ENCODE results near the gene TEAD3.

TEAD3 gene

GRCh38 chr6:35468181-35468979, 28.5 kb downstream of the TEAD3 start, which contains the start of gene RPL10A:
TSS of gene RPL10A (plus strand) at chr6:35468401. CDS start at chr6:35468435, 34 bp downstream.
- no peaks in the 10 kb centered on the region for H3K9me3 Mint-ChIP-seq
- H3K36me3 Mint-ChIP-seq (ENCODE audit: low read depth), result peaks cover 95% of the 10 kb centered on the region
- H3K4me1 Mint-ChIP-seq (ENCODE audit: low read depth), result peaks cover 43% of the 10 kb centered on the region
- peak within 1 kb of the TSS; percentile 99 for H3K27ac Mint-ChIP-seq
- H3K27me3 Mint-ChIP-seq, result no peaks in the 10 kb centered on the region
- peak within 1 kb of the TSS; percentile 98 for H3K4me3 Mint-ChIP-seq
- DNase-seq, result peak; percentile 96

DNA sequence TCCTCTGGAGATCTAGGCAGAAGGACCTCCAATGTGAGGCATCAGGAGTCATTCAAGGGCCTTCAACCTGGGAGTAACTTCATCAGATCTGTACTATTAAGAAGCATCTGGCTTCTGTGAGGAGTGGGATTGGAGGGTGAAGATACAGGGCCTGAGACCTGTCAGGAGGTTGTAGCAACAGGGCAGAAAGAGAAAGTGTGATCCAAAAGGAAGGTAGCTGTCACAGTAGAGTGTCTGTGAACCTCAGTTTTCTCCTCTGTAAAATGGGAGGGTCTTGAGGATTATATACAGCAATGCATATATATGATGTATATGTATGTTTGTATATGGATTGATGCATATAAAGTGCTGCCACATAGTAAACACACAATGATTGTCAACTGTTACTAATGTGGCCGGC, 31.2 kb downstream of the TEAD3 start:
- DNase-seq, result no peak
- Mint-ChIP-seq H3K4me1 (ENCODE audit: low read depth) (peaks cover 24% of the 10 kb centered on the region), H3K27me3 (no peaks in the 10 kb centered on the region), H3K9me3 (no peaks in the 10 kb centered on the region), H3K36me3 (ENCODE audit: low read depth) (peaks cover 89% of the 10 kb centered on the region), H3K27ac (no peak overlapping the region), H3K4me3 (no peak overlapping the region)

DNA sequence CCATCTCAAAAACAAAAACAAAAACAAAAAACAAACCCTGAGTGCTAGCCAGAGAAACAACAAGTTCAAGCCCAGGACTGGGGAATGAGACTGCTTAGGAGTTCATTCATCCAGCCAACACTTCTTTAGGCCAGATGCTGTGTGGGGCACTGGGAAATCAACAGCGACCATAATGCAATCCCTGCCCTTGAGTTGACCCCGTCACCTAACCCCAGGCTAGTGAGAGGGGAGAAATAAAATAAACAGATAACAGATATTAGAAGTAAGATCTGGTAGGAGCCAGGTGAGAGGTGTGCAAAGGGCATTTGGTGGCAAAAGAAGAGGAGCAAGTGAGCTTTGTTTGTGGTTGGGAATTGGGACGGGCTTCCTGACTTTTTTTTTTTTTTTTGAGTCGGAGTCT, 33.6 kb downstream of the TEAD3 start:
- Mint-ChIP-seq H3K4me3 (no peak overlapping the region), H3K27ac (no peak overlapping the region), H3K36me3 (ENCODE audit: low read depth) (peaks cover 87% of the 10 kb centered on the region), H3K27me3 (no peaks in the 10 kb centered on the region), H3K9me3 (no peaks in the 10 kb centered on the region), H3K4me1 (ENCODE audit: low read depth) (peaks cover 12% of the 10 kb centered on the region)
- no peak for DNase-seq

DNA sequence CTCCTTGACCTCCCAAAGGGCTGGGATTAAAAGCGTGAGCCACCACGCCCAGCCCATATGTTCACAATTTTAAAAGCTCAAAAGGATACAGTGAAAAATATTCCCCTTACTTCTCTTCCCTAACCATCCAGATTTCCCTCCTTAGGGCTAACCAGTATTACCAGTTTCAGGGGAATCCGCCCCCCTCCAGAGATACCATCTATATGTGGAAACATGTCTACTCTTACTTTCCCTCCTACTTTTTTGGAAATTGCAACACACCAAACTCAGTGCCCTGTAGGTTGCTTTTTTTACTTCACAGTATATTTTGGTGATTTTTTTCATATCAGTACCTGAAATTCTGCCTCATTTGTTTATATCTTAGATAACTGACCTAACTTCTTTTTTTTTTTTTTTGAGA, 35.6 kb downstream of the TEAD3 start:
- Mint-ChIP-seq H3K4me1 (ENCODE audit: low read depth) (no peaks in the 10 kb centered on the region), H3K4me3 (no peak overlapping the region), H3K27ac (no peak overlapping the region), H3K27me3 (no peaks in the 10 kb centered on the region), H3K9me3 (no peaks in the 10 kb centered on the region), H3K36me3 (ENCODE audit: low read depth) (peaks cover 87% of the 10 kb centered on the region)
- DNase-seq, result no peak

DNA sequence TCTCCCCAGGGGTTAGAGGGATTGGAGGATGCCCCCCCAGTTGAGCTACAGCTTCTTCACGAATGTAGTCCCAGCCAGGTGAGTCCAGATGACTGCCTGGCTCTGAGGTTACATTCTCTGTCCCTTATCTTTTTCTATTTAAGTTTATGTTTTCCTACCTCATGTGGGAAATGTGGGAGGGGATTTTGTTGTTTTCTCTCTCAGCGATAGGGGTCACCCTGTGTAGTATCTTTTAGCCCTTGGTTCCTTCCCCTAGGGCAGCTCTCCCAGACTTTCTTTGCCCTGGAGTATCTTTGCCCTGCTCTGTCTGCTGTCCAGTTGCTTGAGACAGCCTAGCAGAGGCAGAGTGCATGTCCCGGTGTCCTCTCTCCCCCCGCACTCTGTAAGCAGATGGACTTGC, 39.0 kb downstream of the TEAD3 start:
- no peaks in the 10 kb centered on the region for H3K9me3 Mint-ChIP-seq
- H3K36me3 Mint-ChIP-seq (ENCODE audit: low read depth), result peaks cover 88% of the 10 kb centered on the region
- no peak for DNase-seq
- no peaks in the 10 kb centered on the region for H3K27me3 Mint-ChIP-seq
- no peak overlapping the region for H3K4me3 Mint-ChIP-seq
- H3K4me1 Mint-ChIP-seq (ENCODE audit: low read depth), result peaks cover 25% of the 10 kb centered on the region
- H3K27ac Mint-ChIP-seq, result no peak overlapping the region

GRCh38 chr6:35454391-35455110, 42.3 kb downstream of the TEAD3 start:
- H3K9me3 Mint-ChIP-seq, result no peaks in the 10 kb centered on the region
- H3K4me1 Mint-ChIP-seq (ENCODE audit: low read depth), result peaks cover 38% of the 10 kb centered on the region
- peak overlapping the region; percentile 84 for H3K4me3 Mint-ChIP-seq
- H3K36me3 Mint-ChIP-seq (ENCODE audit: low read depth), result peaks cover 63% of the 10 kb centered on the region
- H3K27ac Mint-ChIP-seq, result no peak overlapping the region
- no peaks in the 10 kb centered on the region for H3K27me3 Mint-ChIP-seq
- DNase-seq, result no peak

DNA sequence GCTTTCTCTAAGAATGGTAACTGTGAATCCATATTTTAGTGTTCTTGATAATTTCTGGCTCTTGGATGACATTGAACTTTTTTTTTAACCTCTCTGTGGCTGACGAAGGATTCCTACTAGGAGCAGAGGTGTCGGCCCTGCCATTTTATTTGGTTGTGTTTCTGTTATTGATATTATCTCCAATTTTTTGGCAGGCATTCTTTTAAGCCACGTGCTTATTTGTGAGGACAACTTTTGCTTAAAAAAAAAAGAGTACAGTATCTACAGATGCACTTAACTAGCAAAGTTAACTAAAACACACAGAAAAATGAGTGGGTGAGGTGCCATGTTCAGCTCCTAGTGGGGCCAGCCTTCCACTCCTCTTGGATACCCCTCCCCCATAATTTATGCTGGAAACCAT, 43.6 kb downstream of the TEAD3 start:
- peak overlapping the region; percentile 84 for H3K4me3 Mint-ChIP-seq

DNA sequence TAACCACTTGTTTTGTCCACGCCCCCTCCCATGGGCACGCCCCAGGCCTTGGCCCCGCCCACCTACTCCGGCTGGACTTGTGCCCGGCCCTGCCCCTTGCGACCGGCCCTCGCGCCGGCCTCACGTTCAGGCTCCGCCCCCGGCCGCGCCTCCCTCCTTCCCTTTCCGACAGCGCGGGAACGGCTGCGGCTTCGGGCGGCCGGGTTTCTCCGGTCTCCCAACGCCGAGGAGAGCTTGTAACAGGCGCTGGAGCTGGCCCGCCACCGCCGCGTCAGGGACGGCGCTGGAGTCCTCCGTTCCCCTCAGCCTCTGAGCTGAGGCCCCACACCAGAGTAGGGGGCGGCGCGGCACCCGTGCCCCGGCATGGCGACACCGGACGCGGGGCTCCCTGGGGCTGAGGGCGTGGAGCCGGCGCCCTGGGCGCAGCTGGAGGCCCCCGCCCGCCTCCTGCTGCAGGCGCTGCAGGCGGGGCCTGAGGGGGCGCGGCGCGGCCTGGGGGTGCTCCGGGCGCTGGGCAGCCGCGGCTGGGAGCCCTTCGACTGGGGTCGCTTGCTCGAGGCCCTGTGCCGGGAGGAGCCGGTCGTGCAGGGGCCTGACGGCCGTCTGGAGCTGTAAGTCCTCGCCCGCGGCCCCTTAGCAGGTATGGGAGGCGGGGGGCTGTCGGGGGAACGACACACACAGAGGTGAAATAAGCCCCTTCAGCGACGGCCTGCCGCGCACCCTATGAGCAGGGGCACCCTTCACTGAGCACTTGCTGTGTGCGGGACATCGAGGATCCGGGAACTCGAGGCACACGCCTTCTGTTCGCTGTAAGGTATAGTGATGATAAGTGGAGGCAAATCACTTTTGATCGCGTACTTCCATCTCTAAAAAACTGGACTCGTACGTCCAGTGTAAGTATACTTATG, 44.4 kb downstream of the TEAD3 start, which contains the start of gene FANCE:
Gene FANCE (plus strand): TSS at position 156 of the 908 bp plus-strand sequence. CDS start 208 bp downstream, at position 364.
- Mint-ChIP-seq H3K27me3 (no peaks in the 10 kb centered on the region), H3K4me1 (ENCODE audit: low read depth) (peaks cover 43% of the 10 kb centered on the region), H3K36me3 (ENCODE audit: low read depth) (peaks cover 45% of the 10 kb centered on the region), H3K4me3 (peak within 1 kb of the TSS; percentile 84), H3K27ac (peak within 1 kb of the TSS; percentile 84), H3K9me3 (no peaks in the 10 kb centered on the region)
- peak; percentile 98 for DNase-seq

More for the DNA sequence above, 43.6 kb downstream of the TEAD3 start:
- Mint-ChIP-seq H3K9me3 (no peaks in the 10 kb centered on the region), H3K36me3 (ENCODE audit: low read depth) (peaks cover 53% of the 10 kb centered on the region), H3K27me3 (no peaks in the 10 kb centered on the region), H3K4me1 (ENCODE audit: low read depth) (peaks cover 42% of the 10 kb centered on the region), H3K27ac (peak overlapping the region; percentile 39)
- DNase-seq, result no peak

DNA sequence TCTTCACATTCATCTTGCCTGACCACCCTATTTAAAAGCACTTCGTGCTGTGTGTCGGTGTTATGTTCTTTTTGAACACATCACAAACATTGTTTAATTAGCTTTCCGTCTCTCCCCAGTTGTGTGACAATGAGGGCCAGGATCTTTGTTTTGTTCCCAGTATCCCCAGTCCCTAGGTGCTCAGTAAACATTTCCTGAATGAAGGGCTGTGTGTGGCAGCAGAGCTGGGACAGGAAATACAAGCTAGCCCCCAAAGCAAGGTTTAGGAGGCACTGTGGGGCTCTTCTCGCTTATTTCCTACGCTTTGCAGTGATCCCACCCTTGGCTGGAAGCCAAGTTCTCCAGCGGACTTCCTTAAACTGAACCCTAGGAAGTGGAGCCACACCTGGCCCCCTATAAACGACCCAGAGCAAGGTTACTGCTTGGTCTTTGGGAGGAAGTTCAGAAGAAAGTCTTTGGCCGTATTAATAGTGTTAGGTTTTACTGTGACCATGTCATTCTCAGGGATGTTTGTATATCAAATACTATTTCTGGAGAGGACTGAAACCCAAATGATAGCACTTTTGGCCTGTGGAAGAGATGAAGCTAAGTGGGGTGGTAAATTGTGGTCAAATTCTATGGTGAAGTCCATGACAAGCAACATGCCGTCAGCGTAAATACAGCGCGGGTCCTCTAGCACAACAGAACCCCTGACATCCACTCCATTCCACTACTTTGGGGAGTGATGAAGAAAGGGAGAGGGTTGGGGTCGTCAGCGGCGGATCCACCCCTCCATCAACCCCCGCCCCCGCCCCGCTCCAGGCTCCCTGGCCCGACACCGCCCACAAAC, 45.3 kb downstream of the TEAD3 start:
- peak overlapping the region; percentile 73 for H3K27ac Mint-ChIP-seq
- no peak for DNase-seq

DNA sequence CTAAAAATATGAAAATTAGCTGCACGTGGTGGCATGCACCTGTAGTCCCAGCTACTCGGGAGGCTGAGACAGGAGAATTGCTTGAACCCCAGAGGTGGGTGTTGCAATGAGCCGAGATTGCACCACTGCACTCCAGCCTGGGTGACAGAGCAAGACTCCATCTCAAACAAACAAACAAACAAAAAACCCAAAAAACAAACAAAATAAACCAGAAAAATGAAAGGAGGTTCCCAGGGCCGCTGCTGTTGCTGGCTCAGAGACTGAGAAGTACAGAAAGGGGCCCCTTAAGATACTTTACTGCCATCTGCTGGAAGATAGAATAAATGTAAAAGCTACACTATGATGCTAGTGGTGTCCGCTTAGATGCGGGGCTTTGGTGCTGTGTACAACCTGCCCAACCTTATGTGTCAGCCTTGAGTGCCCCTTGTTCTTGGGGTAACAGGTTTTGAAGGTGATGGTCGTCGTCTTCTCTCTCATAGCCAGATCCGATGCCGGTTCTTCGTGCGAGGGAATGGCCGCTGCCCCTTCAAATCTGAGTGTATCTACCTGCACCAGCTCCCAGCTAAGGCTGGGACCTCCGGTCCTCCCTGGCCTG, 47.5 kb downstream of the TEAD3 start:
- peak; percentile 55 for DNase-seq
- H3K9me3 Mint-ChIP-seq, result no peaks in the 10 kb centered on the region
- peaks cover 14% of the 10 kb centered on the region for H3K36me3 Mint-ChIP-seq (ENCODE audit: low read depth)
- H3K4me3 Mint-ChIP-seq, result no peak overlapping the region
- H3K27me3 Mint-ChIP-seq, result no peaks in the 10 kb centered on the region
- no peak overlapping the region for H3K27ac Mint-ChIP-seq
- H3K4me1 Mint-ChIP-seq (ENCODE audit: low read depth), result peaks cover 34% of the 10 kb centered on the region

More for the DNA sequence above, 45.3 kb downstream of the TEAD3 start:
- H3K4me3 Mint-ChIP-seq, result peak overlapping the region; percentile 83
- no peaks in the 10 kb centered on the region for H3K9me3 Mint-ChIP-seq
- peaks cover 36% of the 10 kb centered on the region for H3K36me3 Mint-ChIP-seq (ENCODE audit: low read depth)
- H3K4me1 Mint-ChIP-seq (ENCODE audit: low read depth), result peaks cover 43% of the 10 kb centered on the region
- no peaks in the 10 kb centered on the region for H3K27me3 Mint-ChIP-seq

GRCh38 chr6:35448191-35448590, 48.7 kb downstream of the TEAD3 start:
- Mint-ChIP-seq H3K4me3 (no peak overlapping the region), H3K27me3 (no peaks in the 10 kb centered on the region), H3K27ac (no peak overlapping the region), H3K36me3 (ENCODE audit: low read depth) (peaks cover 5% of the 10 kb centered on the region), H3K9me3 (no peaks in the 10 kb centered on the region), H3K4me1 (ENCODE audit: low read depth) (peaks cover 23% of the 10 kb centered on the region)
- no peak for DNase-seq

- no peaks in the 10 kb centered on the region for H3K36me3 Mint-ChIP-seq (ENCODE audit: low read depth)
- H3K27ac Mint-ChIP-seq, result no peak overlapping the region
- no peaks in the 10 kb centered on the region for H3K9me3 Mint-ChIP-seq
- no peak overlapping the region for H3K4me3 Mint-ChIP-seq
- H3K4me1 Mint-ChIP-seq (ENCODE audit: low read depth), result peaks cover 9% of the 10 kb centered on the region
- DNase-seq, result no peak
- H3K27me3 Mint-ChIP-seq, result no peaks in the 10 kb centered on the region
Measured at GRCh38 chr6:35445691-35446090, 51.2 kb downstream of the TEAD3 start.

DNA sequence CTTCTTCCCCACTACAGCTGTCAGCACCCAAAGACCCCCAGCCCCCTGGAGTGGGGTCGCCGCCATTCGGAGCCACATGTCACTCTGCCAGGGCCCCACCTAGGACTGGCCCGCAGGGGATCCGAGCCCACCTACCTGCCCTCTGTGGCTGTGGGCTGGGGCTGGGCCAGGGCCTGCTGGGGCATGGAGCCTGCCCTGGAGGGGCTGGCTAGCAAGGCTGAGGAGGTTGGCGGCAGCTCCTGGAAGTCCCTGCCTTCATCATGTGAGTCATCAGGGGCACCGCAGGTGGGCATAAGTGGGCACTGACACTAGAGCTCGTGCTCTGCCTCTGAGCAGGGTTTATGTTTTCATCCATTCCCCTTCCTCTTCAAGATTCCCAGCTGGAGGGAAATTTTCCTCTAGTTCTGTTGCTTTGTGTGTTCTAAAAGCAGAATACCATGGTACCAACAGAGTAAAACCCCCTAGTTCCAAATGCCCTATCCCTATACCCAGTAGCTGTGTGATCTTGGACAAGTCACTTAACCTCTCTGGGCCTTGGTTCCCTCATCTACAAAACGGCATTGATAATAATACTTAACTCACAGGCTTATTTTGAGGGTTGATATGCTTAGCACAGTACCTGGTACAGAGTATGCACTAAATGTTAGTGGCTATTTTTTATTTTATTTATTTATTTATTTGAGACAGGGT, 53.4 kb downstream of the TEAD3 start:
- Mint-ChIP-seq H3K36me3 (ENCODE audit: low read depth) (no peaks in the 10 kb centered on the region), H3K27me3 (no peaks in the 10 kb centered on the region), H3K4me1 (ENCODE audit: low read depth) (peaks cover 4% of the 10 kb centered on the region), H3K27ac (no peak overlapping the region), H3K9me3 (no peaks in the 10 kb centered on the region), H3K4me3 (no peak overlapping the region)
- DNase-seq, result no peak

Data from activated T-cell treated with anti-CD3 and anti-CD28 coated beads, Interleukin-2, amount 50 U/mL, for 24 hours (primary cell).